Stimulated activated CD4-positive, alpha-beta T cell treated with anti-CD3 and anti-CD28 coated beads, Interleukin-12 subunit alpha, Interleukin-12 subunit beta, amount 100 ng/mL, for 24 hours (primary cell): ENCODE results near the gene TNFRSF19.

Experiments used
- DNase-seq, 2 experiments: peaks; one replicate each; pipeline ENCODE4 v3.0.0-alpha.2; 2020; ENCODE audit warnings: low read depth in 2 of 2

The TNFRSF19 gene

GRCh38 chr13:23628765-23629565 lies 58.8 kb downstream of the TNFRSF19 start:
- no peak for DNase-seq

DNA sequence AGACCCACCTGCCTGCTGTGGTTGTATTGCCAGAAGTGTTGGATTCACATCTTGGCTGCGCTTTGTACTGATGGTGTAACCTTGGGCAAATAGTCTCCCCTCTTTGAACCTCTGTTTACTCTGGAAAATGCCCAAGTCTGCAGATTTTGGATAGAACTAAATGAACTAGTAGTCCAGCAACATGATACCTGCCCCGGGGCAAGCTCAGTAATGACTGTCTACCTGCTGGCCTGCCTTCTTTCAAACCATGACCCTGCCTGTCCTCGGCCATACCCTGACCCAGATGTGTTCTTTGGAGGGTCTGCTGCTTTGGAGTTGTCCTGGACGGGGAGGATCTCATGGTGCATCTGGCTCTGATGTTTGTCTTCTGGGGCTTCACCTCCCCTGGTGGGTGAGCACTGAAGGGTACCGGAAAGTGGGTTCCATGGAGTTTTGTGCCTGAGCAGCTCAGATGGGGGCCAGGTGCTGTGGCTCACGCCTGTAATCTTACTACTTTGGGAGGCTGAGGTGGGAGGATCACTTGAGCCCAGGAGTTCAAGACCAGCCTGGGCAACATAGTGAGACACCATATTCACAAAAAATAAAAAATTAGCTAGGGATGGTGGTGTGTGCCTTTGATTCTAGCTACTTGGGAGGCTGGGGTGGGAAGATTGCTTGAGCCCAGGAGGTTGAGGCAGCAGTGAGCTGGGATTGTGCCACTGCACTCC lies 59.5 kb downstream of the TNFRSF19 start:
- DNase-seq, result no peak

GRCh38 chr13:23630349-23631093 lies 60.3 kb downstream of the TNFRSF19 start:
- DNase-seq, result no peak

DNA sequence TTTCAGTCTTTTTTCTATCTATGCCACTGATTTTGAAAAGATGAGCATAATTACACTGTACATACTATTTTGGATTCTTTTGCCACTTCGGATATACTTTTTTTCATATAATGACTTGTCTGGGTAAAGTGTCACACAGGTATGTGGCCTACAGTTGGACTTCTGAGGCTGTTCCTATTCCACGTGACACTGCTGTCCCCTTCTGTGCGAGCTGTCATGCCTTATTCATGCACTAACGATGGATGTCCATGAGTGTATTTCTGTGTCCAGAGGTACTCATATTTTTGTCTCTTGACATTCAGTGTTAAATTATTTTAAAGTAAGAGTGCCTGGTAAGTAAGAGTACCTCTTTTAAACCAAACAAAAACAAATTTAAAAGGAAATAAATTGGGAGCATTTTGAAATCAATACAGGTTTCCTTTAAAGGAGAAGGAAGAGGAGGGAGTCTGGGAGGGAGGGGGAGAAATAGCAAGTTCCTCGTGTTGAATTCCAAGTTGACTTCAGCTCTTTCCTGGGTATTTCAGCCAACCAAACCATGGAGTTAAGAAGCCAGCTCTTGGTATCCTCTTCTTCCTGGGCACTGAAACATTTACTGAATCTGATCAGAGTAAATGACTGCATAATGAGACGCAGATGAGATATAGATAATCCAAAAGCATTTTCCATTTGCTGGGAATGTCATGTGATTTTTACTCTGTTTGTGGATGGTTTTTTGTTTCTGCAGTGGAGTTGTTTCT lies 61.3 kb downstream of the TNFRSF19 start:
- DNase-seq, result no peak

DNA sequence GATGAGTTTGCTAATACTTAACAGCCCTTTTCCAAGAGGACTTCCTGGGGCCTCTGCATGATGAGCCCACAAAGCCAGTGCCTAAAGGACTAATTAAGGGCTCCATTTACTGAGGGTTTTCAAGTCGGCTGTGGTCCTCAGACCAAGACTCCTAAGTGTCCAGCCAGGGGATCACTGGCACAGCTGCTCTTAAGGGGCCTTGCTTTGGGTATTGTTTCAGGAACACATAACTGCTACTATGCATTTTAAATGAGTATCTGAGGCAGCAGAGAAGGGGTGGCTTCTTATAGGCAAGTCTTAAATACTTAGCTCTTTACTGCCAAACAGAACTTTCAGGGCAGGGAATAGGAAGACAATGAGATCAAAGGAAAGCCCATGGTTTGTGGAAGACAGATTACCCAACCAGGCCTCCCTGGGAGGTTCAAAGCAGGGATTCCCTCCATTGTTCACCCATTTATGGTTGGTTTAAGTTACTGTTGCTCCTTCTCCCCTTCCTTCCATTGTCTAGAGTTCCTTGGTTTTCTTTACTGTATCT lies 61.9 kb downstream of the TNFRSF19 start:
- DNase-seq, result no peak

GRCh38 chr13:23632741-23633140 lies 62.5 kb downstream of the TNFRSF19 start:
- DNase-seq, result no peak

DNA sequence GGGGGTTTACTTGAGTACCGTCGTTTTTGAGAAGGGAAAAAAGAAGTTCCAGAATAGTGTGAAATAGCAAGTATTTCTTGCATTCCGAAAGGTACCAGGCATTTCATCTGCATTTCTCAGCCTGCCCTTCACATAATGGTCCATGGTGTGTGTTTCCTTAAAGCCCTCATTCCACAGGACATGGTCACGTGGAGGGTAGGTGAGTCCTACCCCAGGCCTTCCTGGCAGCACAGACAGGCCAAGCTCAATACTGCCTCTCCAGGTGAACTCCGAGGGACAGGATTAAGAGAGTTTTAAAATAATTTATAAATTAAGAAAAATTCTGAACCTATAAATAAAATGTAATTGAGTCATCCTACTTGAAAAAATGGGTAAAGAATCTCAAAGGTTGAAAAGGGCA lies 64.7 kb downstream of the TNFRSF19 start:
- no peak for DNase-seq

GRCh38 chr13:23636360-23636759 lies 66.1 kb downstream of the TNFRSF19 start:
- DNase-seq, result no peak

GRCh38 chr13:23637829-23638228 lies 67.6 kb downstream of the TNFRSF19 start:
- no peak for DNase-seq

DNA sequence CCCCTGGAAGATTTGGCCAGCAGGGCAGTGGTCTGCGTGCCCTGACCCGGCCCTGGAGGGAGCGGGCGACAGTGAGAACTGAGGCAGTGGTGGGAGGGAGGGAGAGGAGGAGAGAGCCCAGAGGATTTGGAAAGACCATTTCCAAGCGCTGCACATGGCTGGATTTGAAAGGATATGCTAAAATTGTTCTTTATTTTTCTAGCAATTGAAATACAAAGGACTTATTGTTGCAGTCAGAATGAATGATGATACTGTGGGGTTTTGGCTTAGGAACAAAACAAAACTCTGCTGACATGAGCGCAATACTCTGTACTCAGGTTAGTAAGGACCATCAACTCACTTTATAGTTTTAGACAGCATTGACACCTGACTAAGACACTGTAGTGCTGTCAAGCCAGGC lies 69.5 kb downstream of the TNFRSF19 start:
- no peak for DNase-seq

- no peak for DNase-seq
Observed at GRCh38 chr13:23642110-23642509, 71.9 kb downstream of the TNFRSF19 start.

DNA sequence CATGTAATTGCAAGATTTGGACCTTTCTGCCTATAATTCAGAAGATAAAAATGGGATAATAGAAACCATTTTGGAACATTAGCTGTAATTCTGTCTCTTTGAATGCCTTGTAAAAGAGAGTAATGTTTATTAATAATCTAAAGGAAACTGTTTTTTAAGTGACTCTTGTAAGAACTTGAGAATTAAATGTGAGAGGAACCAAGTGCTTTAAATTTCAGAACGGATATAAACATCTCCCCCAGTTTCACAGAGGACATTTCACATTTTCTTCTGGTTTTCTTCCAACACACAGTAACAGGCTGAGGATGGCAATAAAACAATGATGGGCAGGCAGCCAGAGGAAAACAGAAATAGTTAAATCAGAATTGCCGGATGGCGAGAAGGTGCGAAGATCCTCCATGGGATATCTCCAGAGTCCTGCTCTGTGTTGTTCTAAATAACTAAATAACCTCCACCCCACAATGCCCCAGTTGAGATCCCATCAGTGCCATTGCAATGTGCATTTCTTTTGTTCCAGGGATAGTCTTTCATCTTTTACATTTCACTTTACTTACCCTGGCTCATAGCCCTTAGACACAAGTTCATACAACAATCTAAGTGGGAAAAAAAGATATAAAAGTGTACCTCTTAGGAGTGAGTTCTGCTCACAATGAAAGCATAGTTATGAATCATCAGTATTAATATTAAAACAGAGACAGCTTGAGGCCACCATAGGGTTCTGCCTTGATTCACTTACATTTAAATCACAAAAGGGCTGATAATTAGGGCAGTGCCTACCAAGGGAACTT lies 73.3 kb downstream of the TNFRSF19 start:
- DNase-seq, result no peak

GRCh38 chr13:23644126-23644419 lies 73.9 kb downstream of the TNFRSF19 start:
- no peak for DNase-seq

- no peak for DNase-seq
Observed at GRCh38 chr13:23644527-23645138, 74.4 kb downstream of the TNFRSF19 start.

- DNase-seq, result no peak
Observed at GRCh38 chr13:23645851-23646250, 75.6 kb downstream of the TNFRSF19 start.

- DNase-seq, result no peak
Observed at GRCh38 chr13:23651439-23651838, 81.2 kb downstream of the TNFRSF19 start.

DNA sequence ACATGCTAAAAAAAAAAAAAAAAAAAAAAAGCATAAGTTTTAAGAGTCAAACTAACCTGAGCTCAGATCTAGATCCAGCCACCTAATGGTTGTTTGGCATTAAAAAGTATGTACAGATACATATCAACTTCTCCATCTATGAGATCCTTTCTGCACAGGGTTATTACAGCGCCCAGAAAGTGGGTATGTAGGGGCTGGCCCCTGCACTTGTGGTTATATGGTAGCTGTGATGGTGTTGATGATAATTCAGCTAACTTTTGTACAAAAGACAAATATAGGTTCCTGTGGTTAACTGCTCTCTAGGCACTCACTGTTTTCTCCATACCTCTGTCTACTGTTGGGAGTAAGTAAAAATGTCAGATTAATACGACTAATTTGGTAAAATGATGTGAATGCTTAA lies 81.7 kb downstream of the TNFRSF19 start:
- DNase-seq, result no peak

- DNase-seq, result no peak
Observed at GRCh38 chr13:23652909-23653726, 82.9 kb downstream of the TNFRSF19 start.
